Stimulated activated naive CD8-positive, alpha-beta T cell treated with anti-CD3 and anti-CD28 coated beads, Interleukin-15, Interleukin-2, amounts not matched to agents 100 ng/mL and 50 ng/mL, for 24 hours (primary cell): Measurements from ENCODE around the gene INSYN1.

Source experiments
- H3K27ac Mint-ChIP-seq: one replicate; pipeline ENCODE4 v1.8.0; 2021; ENCODE audit warnings: mild to moderate bottlenecking, mixed read lengths
- H3K27me3 Mint-ChIP-seq: one replicate; pipeline ENCODE4 v1.8.0; 2021; ENCODE audit warnings: mixed read lengths
- H3K36me3 Mint-ChIP-seq: one replicate; pipeline ENCODE4 v1.8.0; 2021; ENCODE audit warnings: low read depth, mixed read lengths
- H3K4me1 Mint-ChIP-seq: one replicate; pipeline ENCODE4 v1.8.0; 2021; ENCODE audit warnings: low read depth, mixed read lengths
- H3K4me3 Mint-ChIP-seq: one replicate; pipeline ENCODE4 v1.8.0; 2021; ENCODE audit warnings: mild to moderate bottlenecking, mixed read lengths
- H3K9me3 Mint-ChIP-seq: one replicate; pipeline ENCODE4 v1.8.0; 2021; ENCODE audit warnings: mixed read lengths

INSYN1 gene

DNA sequence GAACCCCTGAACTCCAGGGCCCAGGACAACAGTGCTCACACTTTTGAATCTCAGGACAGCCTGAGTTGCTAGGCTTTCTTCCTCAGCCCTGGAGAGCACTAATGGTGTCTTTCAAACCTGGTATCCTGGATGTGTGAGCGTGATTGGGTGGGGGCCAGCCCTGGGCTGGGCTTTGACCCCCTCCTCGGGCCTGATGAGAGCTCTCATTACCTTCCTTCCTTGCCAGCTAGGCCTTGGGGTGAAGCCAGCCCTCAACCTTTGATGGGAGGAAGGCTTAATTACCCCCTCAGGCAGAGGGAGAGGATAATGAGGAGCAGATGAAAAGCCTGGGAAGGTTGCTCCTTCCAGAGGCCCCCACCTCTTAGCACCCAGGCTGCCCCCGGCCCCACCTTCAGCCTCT, 31.1 kb upstream of the INSYN1 start:
- Mint-ChIP-seq H3K36me3 (no peaks in the 10 kb centered on the region), H3K9me3 (no peaks in the 10 kb centered on the region), H3K27me3 (no peaks in the 10 kb centered on the region), H3K4me3 (no peak overlapping the region), H3K4me1 (no peaks in the 10 kb centered on the region), H3K27ac (no peak overlapping the region)

DNA sequence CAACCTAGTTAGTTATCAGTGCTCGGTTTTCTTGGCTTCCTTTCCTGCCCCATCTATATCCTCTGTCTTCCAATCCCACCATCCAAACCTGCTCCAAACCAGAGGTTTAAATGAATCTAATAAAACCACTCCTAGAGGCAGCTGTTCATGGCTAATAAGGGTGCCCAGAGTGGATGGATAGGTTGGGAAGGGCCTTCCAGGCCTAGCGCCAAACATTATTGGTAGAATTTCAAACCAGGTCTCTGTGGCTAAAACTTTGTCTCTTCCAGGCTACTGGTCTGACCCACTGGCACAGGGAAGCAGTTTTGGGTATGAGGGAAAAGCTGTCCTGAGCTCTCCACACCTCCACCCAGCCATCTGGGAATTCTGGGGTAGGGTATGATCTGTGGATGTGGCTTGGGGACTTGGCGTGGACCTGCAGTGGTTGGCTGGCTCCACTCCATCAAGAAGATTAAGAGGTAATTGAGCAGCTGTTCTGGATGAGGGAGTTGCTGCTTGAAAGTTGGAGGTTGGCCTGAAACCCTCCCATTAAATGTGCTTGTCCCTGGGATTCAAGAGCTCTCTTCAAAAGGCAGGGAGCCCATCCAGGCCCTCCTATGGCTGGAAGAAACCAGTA, 29.3 kb upstream of the INSYN1 start:
- Mint-ChIP-seq H3K4me3 (no peak overlapping the region), H3K9me3 (no peaks in the 10 kb centered on the region), H3K4me1 (no peaks in the 10 kb centered on the region), H3K36me3 (no peaks in the 10 kb centered on the region), H3K27ac (no peak overlapping the region), H3K27me3 (no peaks in the 10 kb centered on the region)

DNA sequence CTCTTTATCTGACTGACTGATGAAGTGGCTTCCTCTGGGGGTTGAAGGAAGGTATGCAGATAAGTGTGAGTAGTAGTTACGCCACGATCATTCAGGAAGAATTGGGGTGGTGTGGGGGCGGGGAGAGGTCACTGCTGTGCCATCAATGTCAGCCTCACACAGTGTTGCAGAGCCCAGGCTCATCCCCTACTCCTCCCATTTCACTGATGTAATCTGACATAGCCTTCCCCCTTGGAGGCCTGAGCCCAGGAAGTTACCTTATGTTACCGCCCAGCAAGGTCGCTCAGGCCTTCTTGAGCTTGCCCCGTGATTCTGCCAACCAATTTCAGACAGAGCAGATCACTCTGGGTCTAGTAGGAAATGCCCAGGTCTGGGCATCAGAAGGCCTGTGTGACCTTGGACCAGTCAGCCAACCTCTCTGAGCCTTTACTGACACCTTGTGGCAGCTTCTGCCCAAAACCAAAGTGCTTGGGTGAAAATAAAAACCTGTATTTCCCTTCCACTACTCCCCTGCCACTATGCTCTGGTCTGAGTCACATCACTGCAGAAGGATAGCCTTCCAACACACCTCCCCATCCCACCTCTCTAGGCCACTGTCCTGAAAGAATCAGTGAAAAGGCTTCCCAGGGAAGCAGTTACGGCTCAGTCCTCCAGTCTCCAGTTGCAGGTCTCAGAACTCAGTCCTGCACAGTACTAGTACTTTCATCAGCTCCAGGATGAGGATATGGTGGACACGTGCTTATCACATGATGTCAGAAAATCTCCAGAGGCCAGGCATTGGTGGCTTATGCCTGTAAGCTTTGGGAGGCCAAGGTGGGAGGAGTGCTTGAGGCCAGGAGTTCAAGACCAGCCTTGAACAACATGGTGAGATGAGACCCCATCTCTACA, 28.1 kb upstream of the INSYN1 start:
- Mint-ChIP-seq H3K27ac (no peak overlapping the region), H3K9me3 (no peaks in the 10 kb centered on the region), H3K4me1 (no peaks in the 10 kb centered on the region), H3K36me3 (no peaks in the 10 kb centered on the region), H3K4me3 (no peak overlapping the region), H3K27me3 (no peaks in the 10 kb centered on the region)

DNA sequence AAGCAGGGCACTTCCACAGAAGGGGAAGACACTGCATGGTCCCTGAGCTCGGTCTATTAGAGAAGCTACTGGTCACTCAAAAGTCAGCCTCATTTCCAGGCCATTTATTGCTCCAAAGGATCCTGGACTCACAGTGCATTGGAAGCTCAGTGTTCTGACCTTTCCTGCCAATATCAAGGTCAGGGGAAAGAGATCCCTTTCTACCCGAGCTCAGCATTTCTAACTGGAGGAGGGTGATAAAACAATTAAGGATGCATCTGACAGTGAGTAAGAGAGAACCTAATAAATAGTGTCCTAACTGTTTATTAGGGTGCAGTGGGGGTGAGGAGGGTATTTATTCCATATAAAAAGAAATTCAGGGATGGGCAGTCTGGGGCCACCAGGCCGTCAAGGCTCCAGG, 26.8 kb upstream of the INSYN1 start:
- Mint-ChIP-seq H3K36me3 (no peaks in the 10 kb centered on the region), H3K27me3 (no peaks in the 10 kb centered on the region), H3K4me1 (no peaks in the 10 kb centered on the region), H3K9me3 (no peaks in the 10 kb centered on the region), H3K27ac (no peak overlapping the region), H3K4me3 (no peak overlapping the region)

DNA sequence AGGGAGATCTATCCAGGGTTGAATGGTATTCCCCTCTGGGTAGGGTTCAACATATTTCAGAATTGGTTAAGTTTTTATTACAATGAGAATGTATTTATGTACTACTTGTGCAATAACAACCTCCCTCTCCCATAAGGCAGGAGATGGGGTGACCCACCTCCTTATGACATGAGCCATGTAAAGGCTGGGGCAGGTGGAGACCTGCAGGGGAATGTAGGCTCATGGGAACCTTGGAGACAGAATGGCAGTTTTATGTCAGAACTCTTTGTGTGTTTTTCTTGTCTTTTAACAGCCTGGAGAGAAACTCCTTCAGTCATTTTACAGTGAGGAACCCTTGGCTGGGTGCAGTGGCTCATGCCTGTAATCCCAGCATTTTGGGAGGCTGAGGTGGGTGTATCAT, 24.6 kb upstream of the INSYN1 start:
- Mint-ChIP-seq H3K36me3 (no peaks in the 10 kb centered on the region), H3K4me3 (no peak overlapping the region), H3K9me3 (no peaks in the 10 kb centered on the region), H3K27me3 (no peaks in the 10 kb centered on the region), H3K27ac (no peak overlapping the region), H3K4me1 (no peaks in the 10 kb centered on the region)

DNA sequence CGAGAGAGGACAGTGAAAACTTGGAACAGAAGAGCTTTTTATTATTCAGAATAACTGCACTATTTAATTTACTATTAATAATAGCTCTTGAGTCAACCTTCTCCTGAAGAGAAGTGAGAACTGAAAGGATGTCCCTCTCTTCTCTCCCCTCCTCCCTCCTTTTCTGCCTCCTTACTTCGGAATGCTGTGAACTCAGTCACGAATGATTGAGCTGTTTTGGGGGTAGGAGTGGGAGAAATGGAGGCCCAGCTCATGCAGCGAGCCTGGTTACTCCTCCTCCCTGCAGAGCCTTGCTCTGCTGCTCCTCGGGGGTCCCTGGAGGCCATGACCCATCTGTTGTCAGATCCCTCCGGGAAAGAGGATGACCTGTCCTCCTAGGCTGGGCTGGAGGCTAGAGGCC, 20.3 kb upstream of the INSYN1 start:
- H3K4me1 Mint-ChIP-seq, result no peaks in the 10 kb centered on the region
- no peak overlapping the region for H3K27ac Mint-ChIP-seq
- H3K27me3 Mint-ChIP-seq, result no peaks in the 10 kb centered on the region
- no peaks in the 10 kb centered on the region for H3K9me3 Mint-ChIP-seq
- no peaks in the 10 kb centered on the region for H3K36me3 Mint-ChIP-seq
- no peak overlapping the region for H3K4me3 Mint-ChIP-seq

DNA sequence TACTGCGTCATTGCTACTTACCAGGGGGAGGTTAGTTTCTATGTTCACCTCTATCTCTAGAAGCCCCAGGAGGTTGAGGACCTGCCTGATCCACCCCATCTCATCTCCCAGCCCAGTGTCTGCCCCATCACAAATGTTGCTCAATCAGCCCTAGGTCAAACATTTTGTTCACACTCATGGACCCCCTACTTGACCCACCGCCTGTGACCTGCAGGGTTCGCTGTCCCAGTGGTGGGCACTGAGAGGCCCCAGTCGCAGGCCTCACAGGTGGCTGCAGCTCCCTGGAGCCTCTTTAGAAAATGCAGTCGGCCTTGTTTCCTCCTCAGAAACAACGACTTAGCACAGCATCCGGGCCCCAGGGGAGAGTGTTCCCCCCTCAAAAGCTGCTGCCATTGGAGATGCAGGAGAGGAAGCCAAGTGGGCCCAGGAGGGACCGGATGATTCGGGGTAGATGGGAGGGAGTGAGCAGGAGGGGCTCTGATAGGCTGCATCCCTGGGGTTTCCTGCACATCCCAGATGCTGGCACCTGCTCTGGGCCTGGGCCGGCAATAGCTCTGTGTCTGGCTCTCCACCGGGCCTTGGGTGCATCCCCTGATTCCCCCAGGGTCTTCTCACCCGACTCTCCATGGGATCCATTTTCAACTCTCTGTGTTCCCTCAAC, 18.4 kb upstream of the INSYN1 start:
- no peak overlapping the region for H3K4me3 Mint-ChIP-seq

DNA sequence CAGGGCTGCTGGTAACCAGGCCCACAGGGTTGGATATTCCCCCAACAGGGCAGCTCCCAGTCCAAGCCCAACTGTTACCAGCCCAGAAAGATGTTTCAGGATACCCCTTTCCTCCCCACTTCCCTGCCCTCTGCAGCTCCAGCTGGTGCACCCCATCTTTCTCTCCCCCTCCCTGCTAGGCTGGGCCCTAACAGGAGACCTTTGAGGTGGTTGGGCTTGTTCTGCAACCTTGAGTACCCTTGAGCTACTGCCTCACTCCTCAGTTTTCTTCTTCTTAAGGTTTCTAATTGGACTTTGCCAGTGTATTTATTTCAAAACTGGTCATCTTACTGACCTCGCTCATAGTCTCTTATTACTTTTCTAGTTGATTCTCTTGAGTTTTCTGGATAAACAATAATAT, 16.9 kb upstream of the INSYN1 start:
- H3K27ac Mint-ChIP-seq, result no peak overlapping the region
- no peaks in the 10 kb centered on the region for H3K9me3 Mint-ChIP-seq
- peaks cover 14% of the 10 kb centered on the region for H3K27me3 Mint-ChIP-seq
- no peaks in the 10 kb centered on the region for H3K4me1 Mint-ChIP-seq
- no peaks in the 10 kb centered on the region for H3K36me3 Mint-ChIP-seq
- H3K4me3 Mint-ChIP-seq, result no peak overlapping the region

More for the DNA sequence above, 18.4 kb upstream of the INSYN1 start:
- Mint-ChIP-seq H3K9me3 (no peaks in the 10 kb centered on the region), H3K27me3 (peaks cover 7% of the 10 kb centered on the region), H3K4me1 (no peaks in the 10 kb centered on the region), H3K27ac (no peak overlapping the region), H3K36me3 (no peaks in the 10 kb centered on the region)

DNA sequence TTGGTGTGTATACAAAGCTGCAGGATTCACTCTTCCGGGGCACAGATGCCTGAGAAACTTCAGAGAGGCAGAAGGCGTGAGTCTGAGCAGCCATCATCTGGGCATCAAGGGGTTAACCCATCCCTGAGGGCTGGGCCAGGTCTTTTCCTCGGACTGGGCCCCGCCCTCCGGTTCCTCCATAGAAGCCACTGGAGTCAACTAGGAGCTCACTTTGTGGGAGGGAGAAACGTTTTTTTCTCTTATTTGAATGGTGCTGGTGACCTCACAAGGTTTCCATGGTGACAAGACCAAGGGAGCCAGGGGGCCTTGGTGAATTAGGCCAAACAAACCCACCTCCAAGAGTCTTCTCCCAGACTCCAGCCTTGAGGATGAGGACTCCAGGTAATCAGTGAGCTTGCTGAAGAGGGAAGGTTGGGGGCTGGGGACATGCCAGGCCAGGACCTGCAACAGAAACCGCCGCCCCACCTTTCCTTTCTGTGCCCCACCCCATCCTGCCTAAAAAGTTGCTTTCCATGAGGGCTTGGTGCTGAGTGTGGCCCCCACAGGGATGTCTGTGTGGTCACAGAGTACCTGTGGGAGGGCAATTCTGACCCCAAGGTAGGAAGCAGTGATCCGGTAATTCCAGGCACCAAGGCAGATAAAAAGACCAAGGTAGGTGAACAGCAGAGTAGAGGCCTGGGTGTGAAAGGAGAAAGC, 14.8 kb upstream of the INSYN1 start:
- H3K4me1 Mint-ChIP-seq, result no peaks in the 10 kb centered on the region
- H3K9me3 Mint-ChIP-seq, result no peaks in the 10 kb centered on the region
- no peaks in the 10 kb centered on the region for H3K36me3 Mint-ChIP-seq
- peaks cover 19% of the 10 kb centered on the region for H3K27me3 Mint-ChIP-seq
- no peak overlapping the region for H3K4me3 Mint-ChIP-seq
- H3K27ac Mint-ChIP-seq, result no peak overlapping the region

DNA sequence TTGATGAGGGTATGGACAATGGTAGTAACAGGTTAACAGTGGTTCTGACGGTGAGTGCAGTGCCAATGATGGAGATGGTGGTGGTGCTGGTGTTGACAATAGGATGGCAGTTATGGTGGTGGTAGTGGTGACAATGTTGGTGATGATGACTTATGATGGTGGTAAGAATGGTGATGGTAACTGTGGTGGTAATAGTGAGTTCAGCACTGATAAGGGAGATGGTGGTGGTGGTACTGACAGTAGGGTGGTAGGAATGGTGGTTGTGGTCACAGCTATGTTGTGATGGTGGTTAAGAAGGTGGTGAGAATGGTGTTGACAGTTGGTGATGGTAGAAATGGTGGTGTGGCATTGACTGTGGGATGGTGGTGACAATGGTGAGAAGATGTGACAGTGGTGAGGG, 13.4 kb upstream of the INSYN1 start:
- Mint-ChIP-seq H3K9me3 (no peaks in the 10 kb centered on the region), H3K27ac (no peak overlapping the region), H3K36me3 (no peaks in the 10 kb centered on the region), H3K27me3 (peaks cover 19% of the 10 kb centered on the region), H3K4me1 (no peaks in the 10 kb centered on the region), H3K4me3 (no peak overlapping the region)

DNA sequence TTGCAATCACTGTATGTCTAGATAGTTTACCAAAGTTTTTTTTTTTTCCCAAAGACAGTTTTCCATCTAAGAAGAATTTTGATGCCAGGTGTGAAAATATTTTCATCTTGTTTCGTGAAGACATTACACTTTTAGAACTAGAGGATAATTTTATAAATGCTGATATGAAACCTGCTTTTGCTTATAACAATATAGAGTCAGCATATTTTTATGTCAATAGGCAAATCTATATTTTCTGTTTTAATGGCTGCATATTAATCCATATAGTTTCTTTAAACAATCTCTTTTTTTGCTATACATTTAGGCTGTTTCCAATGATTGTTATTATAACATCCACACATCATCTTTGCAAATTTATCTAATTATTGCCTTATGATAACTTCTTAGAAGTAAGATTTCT, 12.6 kb upstream of the INSYN1 start:
- peaks cover 19% of the 10 kb centered on the region for H3K27me3 Mint-ChIP-seq
- no peaks in the 10 kb centered on the region for H3K9me3 Mint-ChIP-seq
- H3K36me3 Mint-ChIP-seq, result no peaks in the 10 kb centered on the region
- H3K4me3 Mint-ChIP-seq, result no peak overlapping the region
- H3K27ac Mint-ChIP-seq, result no peak overlapping the region
- no peaks in the 10 kb centered on the region for H3K4me1 Mint-ChIP-seq

DNA sequence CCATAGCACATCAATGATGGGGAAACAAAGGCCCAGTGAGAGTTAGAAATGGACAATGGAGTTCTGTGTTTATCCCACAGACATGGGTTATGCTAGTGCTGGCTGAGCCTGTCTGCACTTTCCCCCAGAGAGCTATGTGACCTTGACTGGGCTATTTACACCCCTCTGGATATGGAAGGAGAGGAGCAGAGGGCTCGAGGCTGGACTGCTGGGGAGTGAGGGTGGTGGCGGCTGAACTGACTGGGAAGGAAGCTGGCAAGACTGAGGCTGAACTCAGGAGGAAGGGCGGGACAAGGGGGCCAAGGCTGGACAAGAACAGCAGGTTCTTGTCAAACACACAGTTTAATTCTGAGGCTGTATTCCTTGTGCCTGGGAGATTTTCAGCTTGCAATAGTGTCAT, 10.8 kb upstream of the INSYN1 start:
- Mint-ChIP-seq H3K9me3 (no peaks in the 10 kb centered on the region), H3K27ac (no peak overlapping the region), H3K27me3 (peaks cover 19% of the 10 kb centered on the region), H3K36me3 (no peaks in the 10 kb centered on the region), H3K4me1 (no peaks in the 10 kb centered on the region), H3K4me3 (no peak overlapping the region)

DNA sequence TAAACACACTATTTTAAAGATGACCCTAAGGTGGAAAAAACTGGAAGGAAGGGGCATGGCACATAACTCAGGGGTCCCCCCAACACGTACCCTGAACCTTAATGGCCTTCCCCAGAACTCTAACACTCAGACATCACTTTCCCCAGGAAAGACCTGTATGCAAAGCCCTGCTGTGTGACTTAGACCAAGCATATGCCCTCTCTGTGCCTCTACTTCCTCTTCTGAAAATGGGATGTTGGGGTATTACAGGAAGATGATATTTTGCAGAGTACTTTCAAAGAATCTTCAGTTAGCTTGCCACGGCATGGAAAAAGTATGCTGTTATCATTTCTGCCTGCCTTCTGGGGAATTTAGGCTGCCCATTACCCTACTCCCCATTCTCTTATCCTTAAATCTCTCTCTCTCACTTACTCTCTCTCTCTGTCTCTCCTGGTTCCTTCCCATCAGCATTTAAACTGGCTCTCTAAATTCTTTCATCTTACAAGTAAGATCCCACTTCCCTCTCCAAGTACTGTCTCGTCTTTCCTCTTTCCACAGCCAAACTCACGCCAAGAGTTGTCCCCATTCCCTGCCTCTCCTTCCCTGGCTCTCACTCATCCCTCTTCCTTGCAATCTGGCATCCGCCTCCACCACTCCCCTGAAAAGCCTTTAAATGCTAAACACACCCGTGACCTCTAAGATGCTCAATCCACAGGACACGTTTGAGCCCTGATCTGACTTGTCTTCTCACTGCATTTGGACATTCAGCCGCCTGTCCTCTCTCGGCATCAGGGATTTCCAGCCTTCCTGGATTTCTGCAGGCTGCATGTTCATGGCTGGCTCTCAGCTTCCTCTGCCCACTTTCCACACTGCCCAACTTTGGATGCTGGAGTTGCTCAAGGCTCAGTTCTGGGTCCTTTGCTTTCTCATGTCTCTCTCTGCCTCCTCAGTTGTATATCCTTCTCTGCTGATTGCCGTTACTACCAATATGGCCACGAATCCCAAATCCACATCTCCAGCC, 7.5 kb upstream of the INSYN1 start:
- H3K4me3 Mint-ChIP-seq, result no peak overlapping the region
- H3K27me3 Mint-ChIP-seq, result peaks cover 17% of the 10 kb centered on the region
- H3K36me3 Mint-ChIP-seq, result no peaks in the 10 kb centered on the region
- no peak overlapping the region for H3K27ac Mint-ChIP-seq
- H3K4me1 Mint-ChIP-seq, result no peaks in the 10 kb centered on the region
- H3K9me3 Mint-ChIP-seq, result no peaks in the 10 kb centered on the region

DNA sequence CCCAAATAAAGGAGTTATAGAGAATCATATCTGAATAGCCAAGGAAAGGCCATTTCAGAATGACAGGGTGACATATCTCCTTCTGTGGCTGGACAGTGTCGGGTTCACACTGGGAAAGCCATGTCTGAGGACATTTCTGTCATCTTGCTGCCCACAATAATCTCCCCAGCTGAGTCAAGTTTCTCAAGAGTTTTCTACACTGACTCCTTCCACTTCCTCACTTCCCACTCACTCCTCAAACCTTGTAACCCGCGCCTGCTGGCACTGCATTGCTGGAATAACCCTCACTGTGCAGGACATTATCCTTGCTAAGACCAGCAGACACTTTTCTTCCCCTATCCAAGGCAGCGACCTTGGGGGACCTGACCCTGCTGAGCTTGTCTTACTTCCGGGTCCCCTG, 5.3 kb upstream of the INSYN1 start:
- Mint-ChIP-seq H3K4me3 (no peak overlapping the region), H3K27ac (no peak overlapping the region), H3K36me3 (no peaks in the 10 kb centered on the region), H3K4me1 (no peaks in the 10 kb centered on the region), H3K27me3 (peaks cover 30% of the 10 kb centered on the region), H3K9me3 (no peaks in the 10 kb centered on the region)
